Measurements from ENCODE around the gene LSAMP. TPM values are rescaled to one million over a fixed set of nuclear protein-coding genes. Genes with fewer than 3 reads are reported as not detected.

The LSAMP gene
- total RNA-seq, 3 donors from 2014 or later = 0.78 to 39.8 (median 1.9) TPM

DNA sequence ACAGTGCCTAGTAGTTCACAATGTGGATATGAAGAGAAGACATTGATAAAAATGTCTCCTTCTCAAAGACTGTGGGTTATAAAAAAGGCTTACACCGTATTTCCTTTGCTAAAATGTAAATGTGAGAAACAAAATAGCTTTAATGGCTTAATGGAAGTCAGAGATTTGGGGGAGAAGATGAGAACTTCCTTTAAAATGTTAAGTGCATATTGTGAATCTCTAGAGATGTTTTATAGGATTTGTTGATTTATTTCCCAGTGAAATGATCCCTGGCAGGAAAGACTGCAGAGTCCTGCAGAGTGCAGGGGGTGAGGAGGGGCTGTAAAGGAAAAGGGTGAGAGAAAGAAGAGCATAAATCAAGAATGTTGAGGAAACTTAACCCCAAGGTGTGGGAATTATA is 516.9 kb downstream of the LSAMP start:
- H3K4me3 ChIP-seq = no peak overlapping the region
- ATAC-seq (no peak), DNase-seq (no peak)
- no peaks in the 10 kb centered on the region for H3K36me3 ChIP-seq (ENCODE audit: low read depth)
- intact Hi-C loops (cut with DNase I, micrococcal nuclease) = no loop called here
- H3K9me3 ChIP-seq = no peaks in the 10 kb centered on the region
- no peaks in the 10 kb centered on the region for H3K4me1 ChIP-seq (ENCODE audit: low read depth)
- TF ChIP-seq, protein P1, sequence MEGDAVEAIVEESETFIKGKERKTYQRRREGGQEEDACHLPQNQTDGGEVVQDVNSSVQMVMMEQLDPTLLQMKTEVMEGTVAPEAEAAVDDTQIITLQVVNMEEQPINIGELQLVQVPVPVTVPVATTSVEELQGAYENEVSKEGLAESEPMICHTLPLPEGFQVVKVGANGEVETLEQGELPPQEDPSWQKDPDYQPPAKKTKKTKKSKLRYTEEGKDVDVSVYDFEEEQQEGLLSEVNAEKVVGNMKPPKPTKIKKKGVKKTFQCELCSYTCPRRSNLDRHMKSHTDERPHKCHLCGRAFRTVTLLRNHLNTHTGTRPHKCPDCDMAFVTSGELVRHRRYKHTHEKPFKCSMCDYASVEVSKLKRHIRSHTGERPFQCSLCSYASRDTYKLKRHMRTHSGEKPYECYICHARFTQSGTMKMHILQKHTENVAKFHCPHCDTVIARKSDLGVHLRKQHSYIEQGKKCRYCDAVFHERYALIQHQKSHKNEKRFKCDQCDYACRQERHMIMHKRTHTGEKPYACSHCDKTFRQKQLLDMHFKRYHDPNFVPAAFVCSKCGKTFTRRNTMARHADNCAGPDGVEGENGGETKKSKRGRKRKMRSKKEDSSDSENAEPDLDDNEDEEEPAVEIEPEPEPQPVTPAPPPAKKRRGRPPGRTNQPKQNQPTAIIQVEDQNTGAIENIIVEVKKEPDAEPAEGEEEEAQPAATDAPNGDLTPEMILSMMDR (IDR thresholded peaks at IDR 0.05) = no peak

GRCh38 chr3:115927197-115927596 is 518.1 kb downstream of the LSAMP start:
- ATAC-seq = no peak
- TF ChIP-seq, protein P1 (IDR thresholded peaks at IDR 0.05) = no peak
- Histone ChIP-seq H3K9me3 (no peaks in the 10 kb centered on the region), H3K4me3 (no peak overlapping the region), H3K4me1 (ENCODE audit: low read depth) (no peaks in the 10 kb centered on the region), H3K36me3 (ENCODE audit: low read depth) (no peaks in the 10 kb centered on the region)
- no peak for DNase-seq
- intact Hi-C loops (cut with DNase I, micrococcal nuclease) = no loop called here

- no peak overlapping the region for H3K4me3 ChIP-seq
- ATAC-seq (no peak), DNase-seq (no peak)
- intact Hi-C loops (cut with DNase I, micrococcal nuclease) = no loop called here
- H3K4me1 ChIP-seq (ENCODE audit: low read depth) = no peaks in the 10 kb centered on the region
- TF ChIP-seq, protein P1 (IDR thresholded peaks at IDR 0.05) = no peak
- H3K36me3 ChIP-seq (ENCODE audit: low read depth) = no peaks in the 10 kb centered on the region
- H3K9me3 ChIP-seq = no peaks in the 10 kb centered on the region
These were observed 522.5 kb downstream of the LSAMP start for GRCh38 chr3:115922681-115923347.

- no peak for ATAC-seq
- Histone ChIP-seq H3K36me3 (ENCODE audit: low read depth) (no peaks in the 10 kb centered on the region), H3K4me3 (no peak overlapping the region), H3K4me1 (ENCODE audit: low read depth) (no peaks in the 10 kb centered on the region), H3K9me3 (no peaks in the 10 kb centered on the region)
- intact Hi-C loops (cut with DNase I, micrococcal nuclease) = no loop called here
- DNase-seq = no peak
- TF ChIP-seq, protein P1 (IDR thresholded peaks at IDR 0.05) = no peak
These were observed 523.6 kb downstream of the LSAMP start for GRCh38 chr3:115921711-115922110.

DNA sequence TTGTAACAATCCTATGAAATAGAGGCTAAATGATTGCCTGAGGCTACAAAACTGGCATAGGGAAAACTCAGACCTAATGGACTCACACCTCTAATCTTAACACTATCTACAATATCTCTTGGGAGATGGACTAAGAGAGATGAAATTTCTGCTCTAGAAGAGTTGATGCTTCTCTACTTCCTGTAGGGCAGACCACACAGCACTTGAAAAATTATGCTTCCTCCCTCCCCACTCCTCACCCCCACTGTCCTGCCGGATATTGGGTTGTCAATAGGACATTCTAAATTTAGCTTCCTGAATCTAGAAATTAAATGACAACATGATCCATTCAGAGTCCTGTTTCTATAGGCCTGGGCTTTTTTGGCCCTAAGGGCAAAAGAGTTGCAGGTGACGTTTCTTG is 526.4 kb downstream of the LSAMP start:
- no peaks in the 10 kb centered on the region for H3K4me1 ChIP-seq (ENCODE audit: low read depth)
- ATAC-seq (no peak), DNase-seq (no peak)
- H3K4me3 ChIP-seq = no peak overlapping the region
- TF ChIP-seq, protein P1 (IDR thresholded peaks at IDR 0.05) = no peak
- intact Hi-C loops (cut with DNase I, micrococcal nuclease) = no loop called here
- no peaks in the 10 kb centered on the region for H3K36me3 ChIP-seq (ENCODE audit: low read depth)
- H3K9me3 ChIP-seq = no peaks in the 10 kb centered on the region

- Histone ChIP-seq H3K9me3 (no peaks in the 10 kb centered on the region), H3K4me1 (ENCODE audit: low read depth) (no peaks in the 10 kb centered on the region), H3K4me3 (no peak overlapping the region), H3K36me3 (ENCODE audit: low read depth) (no peaks in the 10 kb centered on the region)
- TF ChIP-seq, protein P1 (IDR thresholded peaks at IDR 0.05) = no peak
- ATAC-seq = no peak
- DNase-seq = no peak
- intact Hi-C loops (cut with DNase I, micrococcal nuclease) = no loop called here
These were observed 528.4 kb downstream of the LSAMP start for GRCh38 chr3:115916866-115917265.
